DOHH2 (cell line): ENCODE measurements around the gene CDH10.

Source experiments
- H3F3A ChIP-seq: fragments of 200-600 bp; sonication (generic), shearing (Covaris generic); 2 replicates; pipeline ENCODE4 v1.6.0; 2016; ENCODE audit warnings: antibody characterized with exemption, mild to moderate bottlenecking; ENCODE audit not compliant: control insufficient read depth, insufficient read depth
- H3K27ac ChIP-seq: fragments of 200-600 bp; sonication (generic); 2 replicates; pipeline ENCODE4 v1.5.1; 2014; ENCODE audit warnings: low read depth, mild to moderate bottlenecking, low read length, moderate library complexity
- H3K27me3 ChIP-seq: fragments of 200-600 bp; sonication (generic); 2 replicates; pipeline ENCODE4 v1.6.1; 2014; ENCODE audit warnings: mild to moderate bottlenecking, low read length, mixed read lengths; ENCODE audit not compliant: control insufficient read depth
- H3K36me3 ChIP-seq: fragments of 200-600 bp; sonication (generic); 2 replicates; pipeline ENCODE4 v1.6.1; 2014; ENCODE audit warnings: mild to moderate bottlenecking, low read length, moderate library complexity, mixed read lengths; ENCODE audit not compliant: control insufficient read depth
- H3K4me1 ChIP-seq: fragments of 200-600 bp; sonication (generic); 2 replicates; pipeline ENCODE4 v1.6.1; 2014; ENCODE audit warnings: mild to moderate bottlenecking, low read length, mixed read lengths; ENCODE audit not compliant: control insufficient read depth
- H3K4me2 ChIP-seq: fragments of 200-600 bp; sonication (generic); 2 replicates; pipeline ENCODE4 v1.6.0; 2014; ENCODE audit warnings: mild to moderate bottlenecking, low read length, moderate library complexity
- H3K4me3 ChIP-seq: fragments of 200-600 bp; sonication (generic); 2 replicates; pipeline ENCODE4 v1.5.1; 2014; ENCODE audit warnings: mild to moderate bottlenecking, low read length, mixed read lengths
- H3K79me2 ChIP-seq: fragments of 200-600 bp; sonication (generic); 2 replicates; pipeline ENCODE4 v1.6.1; 2014; ENCODE audit warnings: mild to moderate bottlenecking, low read length, mixed read lengths; ENCODE audit not compliant: control insufficient read depth
- H3K9me2 ChIP-seq: fragments of 200-600 bp; sonication (generic); replicated peaks from 2 replicates; pipeline ENCODE4 v1.6.1; 2014; ENCODE audit warnings: mild to moderate bottlenecking, low read length, mixed read lengths; ENCODE audit not compliant: control insufficient read depth
- H3K9me3 ChIP-seq: fragments of 200-600 bp; sonication (generic); 2 replicates; pipeline ENCODE4 v1.6.1; 2014; ENCODE audit warnings: antibody characterized with exemption, low read length, mixed read lengths; ENCODE audit not compliant: control insufficient read depth, insufficient read depth
- H4K20me1 ChIP-seq: fragments of 200-600 bp; sonication (generic); 2 replicates; pipeline ENCODE4 v1.6.0; 2014; ENCODE audit warnings: low read depth, mild to moderate bottlenecking, antibody characterized with exemption, low read length, moderate library complexity; ENCODE audit not compliant: control insufficient read depth, insufficient read depth
- CTCF ChIP-seq: fragments of 200-600 bp; sonication (generic); IDR thresholded peaks from one replicate; pipeline ENCODE4 v1.5.1; 2014; ENCODE audit warnings: antibody characterized with exemption, mild to moderate bottlenecking, low read depth, low read length; ENCODE audit not compliant: poor library complexity, severe bottlenecking
- EZH2phosphoT487 ChIP-seq: fragments of 200-600 bp; sonication (generic); IDR thresholded peaks from 2 replicates; pipeline ENCODE4 v1.6.1; 2017; ENCODE audit warnings: borderline replicate concordance, mild to moderate bottlenecking, antibody characterized with exemption, low read length, moderate library complexity, mixed read lengths

Gene CDH10

GRCh38 chr5:24530906-24531305, 113.9 kb downstream of the CDH10 start:
- Histone ChIP-seq H3K4me2 (no peak overlapping the region), H3K36me3 (no peaks in the 10 kb centered on the region), H3K27ac (no peak overlapping the region), H3K79me2 (no peaks in the 10 kb centered on the region), H3K9me3 (no peaks in the 10 kb centered on the region), H3K4me3 (no peak overlapping the region), H3K9me2 (no peaks in the 10 kb centered on the region), H4K20me1 (no peaks in the 10 kb centered on the region), H3K4me1 (no peaks in the 10 kb centered on the region), H3F3A (no peaks in the 10 kb centered on the region), H3K27me3 (no peaks in the 10 kb centered on the region)
- no peak for TF ChIP-seq CTCF
- TF ChIP-seq EZH2phosphoT487: no peak

GRCh38 chr5:24525414-24525813, 119.4 kb downstream of the CDH10 start:
- Histone ChIP-seq H3K27ac (no peak overlapping the region), H3K4me3 (no peak overlapping the region), H3K9me2 (no peaks in the 10 kb centered on the region), H3F3A (no peaks in the 10 kb centered on the region), H3K4me2 (no peak overlapping the region), H3K36me3 (no peaks in the 10 kb centered on the region), H3K27me3 (no peaks in the 10 kb centered on the region), H3K9me3 (no peaks in the 10 kb centered on the region), H4K20me1 (no peaks in the 10 kb centered on the region), H3K4me1 (no peaks in the 10 kb centered on the region), H3K79me2 (no peaks in the 10 kb centered on the region)
- TF ChIP-seq EZH2phosphoT487 (no peak), CTCF (no peak)

- Histone ChIP-seq H4K20me1 (no peaks in the 10 kb centered on the region), H3K79me2 (no peaks in the 10 kb centered on the region), H3K9me3 (no peaks in the 10 kb centered on the region), H3K9me2 (no peaks in the 10 kb centered on the region), H3K4me1 (no peaks in the 10 kb centered on the region), H3F3A (no peaks in the 10 kb centered on the region), H3K36me3 (no peaks in the 10 kb centered on the region), H3K4me2 (no peak overlapping the region), H3K27me3 (no peaks in the 10 kb centered on the region), H3K4me3 (no peak overlapping the region), H3K27ac (no peak overlapping the region)
- TF ChIP-seq EZH2phosphoT487 (no peak), CTCF (no peak)
Measured at GRCh38 chr5:24512423-24512822, 132.4 kb downstream of the CDH10 start.
